ENCODE results near the gene PTRHD1.

Gene PTRHD1

DNA sequence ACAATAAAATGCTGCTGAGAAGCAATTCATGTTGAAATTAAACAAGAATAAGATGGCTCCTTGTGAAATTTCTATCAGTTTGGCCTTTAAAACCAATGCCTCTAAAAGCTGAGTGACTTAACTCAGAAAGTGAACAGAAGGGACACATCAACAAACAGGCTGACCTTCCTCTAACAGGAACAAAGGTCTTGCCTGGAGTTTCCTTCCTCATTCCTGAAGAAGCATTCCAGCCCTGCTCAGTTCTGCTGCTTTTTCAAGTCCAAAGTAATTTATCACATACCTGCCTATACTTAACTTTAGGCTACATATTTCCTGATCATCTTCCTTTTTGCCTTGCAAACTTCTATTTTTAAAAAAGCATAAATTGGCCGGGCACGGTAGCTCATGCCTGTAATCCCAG lies 14.1 kb downstream of the PTRHD1 start:
- Histone ChIP-seq H3K36me3 (replicated peaks; ENCODE audit: low read depth, low read length) (peaks cover 2% of the 10 kb centered on the region), H3K9me3 (ENCODE audit: insufficient read depth, low read length) (no peaks in the 10 kb centered on the region), H3K4me2 (ENCODE audit: low read length) (no peak overlapping the region), H3K4me1 (ENCODE audit: low read length) (no peaks in the 10 kb centered on the region), H4K20me1 (ENCODE audit: insufficient read depth, low read length) (no peaks in the 10 kb centered on the region), H3K27me3 (ENCODE audit: low read depth, low read length) (no peaks in the 10 kb centered on the region), H2AFZ (ENCODE audit: low read depth, low read length) (no peak overlapping the region), H3K4me3 (ENCODE audit: low read length) (no peak overlapping the region), H3K27ac (ENCODE audit: low read length) (no peak overlapping the region), H3K9ac (ENCODE audit: low read length) (no peak overlapping the region), H3K79me2 (ENCODE audit: low read length) (no peaks in the 10 kb centered on the region)
- TF ChIP-seq, protein P1, sequence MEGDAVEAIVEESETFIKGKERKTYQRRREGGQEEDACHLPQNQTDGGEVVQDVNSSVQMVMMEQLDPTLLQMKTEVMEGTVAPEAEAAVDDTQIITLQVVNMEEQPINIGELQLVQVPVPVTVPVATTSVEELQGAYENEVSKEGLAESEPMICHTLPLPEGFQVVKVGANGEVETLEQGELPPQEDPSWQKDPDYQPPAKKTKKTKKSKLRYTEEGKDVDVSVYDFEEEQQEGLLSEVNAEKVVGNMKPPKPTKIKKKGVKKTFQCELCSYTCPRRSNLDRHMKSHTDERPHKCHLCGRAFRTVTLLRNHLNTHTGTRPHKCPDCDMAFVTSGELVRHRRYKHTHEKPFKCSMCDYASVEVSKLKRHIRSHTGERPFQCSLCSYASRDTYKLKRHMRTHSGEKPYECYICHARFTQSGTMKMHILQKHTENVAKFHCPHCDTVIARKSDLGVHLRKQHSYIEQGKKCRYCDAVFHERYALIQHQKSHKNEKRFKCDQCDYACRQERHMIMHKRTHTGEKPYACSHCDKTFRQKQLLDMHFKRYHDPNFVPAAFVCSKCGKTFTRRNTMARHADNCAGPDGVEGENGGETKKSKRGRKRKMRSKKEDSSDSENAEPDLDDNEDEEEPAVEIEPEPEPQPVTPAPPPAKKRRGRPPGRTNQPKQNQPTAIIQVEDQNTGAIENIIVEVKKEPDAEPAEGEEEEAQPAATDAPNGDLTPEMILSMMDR (IDR thresholded peaks at IDR 0.05; ENCODE audit: low read depth, low read length): no peak
- TF ChIP-seq EZH2phosphoT487 (IDR thresholded peaks at IDR 0.05; ENCODE audit: low read depth): no peak

DNA sequence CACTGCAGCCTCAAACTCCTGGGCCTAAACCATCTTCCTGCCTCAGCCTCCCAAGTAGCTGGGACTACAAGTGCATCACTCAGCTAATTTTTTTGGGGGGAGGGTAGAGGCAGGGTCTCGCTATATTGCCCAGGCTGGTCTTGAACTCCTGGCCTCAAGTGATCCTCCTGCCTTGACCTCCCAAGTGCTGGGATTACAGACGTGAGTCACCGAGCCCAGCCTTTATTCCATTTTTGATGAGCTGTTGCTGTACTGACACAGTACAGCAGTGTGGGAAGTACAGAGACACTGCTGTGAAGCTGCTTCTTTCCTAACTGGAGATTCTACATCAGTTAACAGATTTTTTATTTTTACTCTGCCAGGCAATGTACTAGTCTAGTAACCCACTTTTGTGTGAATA lies 18.8 kb downstream of the PTRHD1 start:
- Histone ChIP-seq H3K36me3 (replicated peaks; ENCODE audit: low read depth, low read length) (peaks cover 5% of the 10 kb centered on the region), H3K27me3 (ENCODE audit: low read depth, low read length) (no peaks in the 10 kb centered on the region), H3K27ac (ENCODE audit: low read length) (no peak overlapping the region), H3K9ac (ENCODE audit: low read length) (no peak overlapping the region), H3K4me1 (ENCODE audit: low read length) (no peaks in the 10 kb centered on the region), H3K4me2 (ENCODE audit: low read length) (no peak overlapping the region), H2AFZ (ENCODE audit: low read depth, low read length) (no peak overlapping the region), H3K4me3 (ENCODE audit: low read length) (no peak overlapping the region), H4K20me1 (ENCODE audit: insufficient read depth, low read length) (no peaks in the 10 kb centered on the region), H3K79me2 (ENCODE audit: low read length) (no peaks in the 10 kb centered on the region), H3K9me3 (ENCODE audit: insufficient read depth, low read length) (no peaks in the 10 kb centered on the region)
- TF ChIP-seq, protein P1 (IDR thresholded peaks at IDR 0.05; ENCODE audit: low read depth, low read length): no peak
- TF ChIP-seq EZH2phosphoT487 (IDR thresholded peaks at IDR 0.05; ENCODE audit: low read depth): no peak

DNA sequence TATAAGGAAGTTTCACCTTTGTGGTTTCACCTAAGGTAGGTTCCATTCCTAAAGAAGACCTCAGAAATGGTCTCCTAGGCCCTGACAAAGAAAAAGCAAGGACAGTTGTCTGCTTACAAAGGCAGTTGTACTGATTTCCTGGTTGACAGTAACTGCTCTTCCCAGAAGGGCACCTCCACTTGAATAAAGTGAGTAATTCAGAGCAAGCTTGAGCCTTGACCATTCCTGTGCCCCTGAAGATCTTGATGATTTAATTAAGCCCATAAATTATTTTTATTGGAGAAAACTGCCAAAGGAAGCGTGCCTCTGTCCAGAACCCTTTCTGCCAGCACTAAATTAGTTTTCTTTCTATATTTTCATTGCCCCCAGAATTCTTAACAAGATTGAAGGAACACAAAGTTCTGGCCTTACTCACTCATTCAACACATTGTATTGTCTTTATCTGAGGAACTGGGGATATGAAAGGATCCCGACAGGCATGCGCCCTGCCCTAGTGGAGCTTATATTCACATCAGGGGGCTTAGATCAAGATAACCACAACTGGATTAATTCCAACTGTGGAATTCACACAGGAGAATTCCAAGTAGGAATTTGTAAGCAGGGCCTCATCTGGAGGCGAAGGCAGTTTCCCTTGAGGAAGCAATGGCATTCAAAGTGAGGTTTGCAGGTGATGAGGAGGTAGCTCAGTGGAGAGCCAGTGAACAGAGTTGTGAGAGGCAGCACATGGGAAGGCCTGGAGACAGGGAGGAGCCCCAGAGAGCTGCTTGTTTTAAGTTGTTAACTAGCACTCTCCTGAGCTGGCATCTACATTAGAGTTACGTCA lies 21.2 kb downstream of the PTRHD1 start:
- Histone ChIP-seq H3K27ac (ENCODE audit: low read length) (no peak overlapping the region), H3K4me1 (ENCODE audit: low read length) (peaks cover 1% of the 10 kb centered on the region), H3K79me2 (ENCODE audit: low read length) (no peaks in the 10 kb centered on the region), H3K9me3 (ENCODE audit: insufficient read depth, low read length) (no peaks in the 10 kb centered on the region), H3K4me3 (ENCODE audit: low read length) (no peak overlapping the region), H3K27me3 (ENCODE audit: low read depth, low read length) (no peaks in the 10 kb centered on the region), H3K9ac (ENCODE audit: low read length) (no peak overlapping the region), H3K4me2 (ENCODE audit: low read length) (no peak overlapping the region), H3K36me3 (replicated peaks; ENCODE audit: low read depth, low read length) (peaks cover 10% of the 10 kb centered on the region), H4K20me1 (ENCODE audit: insufficient read depth, low read length) (no peaks in the 10 kb centered on the region), H2AFZ (ENCODE audit: low read depth, low read length) (no peak overlapping the region)
- TF ChIP-seq EZH2phosphoT487 (IDR thresholded peaks at IDR 0.05; ENCODE audit: low read depth): no peak
- TF ChIP-seq, protein P1 (IDR thresholded peaks at IDR 0.05; ENCODE audit: low read depth, low read length): no peak

DNA sequence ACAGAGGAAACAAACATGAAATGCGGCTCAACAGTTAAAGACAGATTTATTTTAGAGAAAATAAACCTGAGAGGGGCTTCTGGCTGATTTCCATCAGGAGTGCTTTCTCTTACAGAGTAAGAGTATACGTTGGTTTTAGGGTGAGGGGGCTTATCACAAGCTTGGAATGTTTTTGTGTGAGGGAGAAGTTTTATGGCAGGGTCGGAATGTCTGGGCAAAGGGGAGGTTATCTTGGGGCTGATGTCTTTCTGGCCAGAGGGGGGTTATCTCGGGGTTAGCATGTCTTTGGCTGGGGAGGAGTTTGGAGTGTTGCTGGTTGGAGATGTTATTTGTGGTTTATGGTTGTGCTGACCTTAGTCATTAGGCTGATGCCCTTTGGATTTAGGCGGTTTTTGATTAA lies 22.1 kb downstream of the PTRHD1 start:
- Histone ChIP-seq H4K20me1 (ENCODE audit: insufficient read depth, low read length) (no peaks in the 10 kb centered on the region), H3K9ac (ENCODE audit: low read length) (no peak overlapping the region), H3K36me3 (replicated peaks; ENCODE audit: low read depth, low read length) (peaks cover 10% of the 10 kb centered on the region), H3K27ac (ENCODE audit: low read length) (no peak overlapping the region), H3K4me2 (ENCODE audit: low read length) (no peak overlapping the region), H2AFZ (ENCODE audit: low read depth, low read length) (no peak overlapping the region), H3K4me3 (ENCODE audit: low read length) (no peak overlapping the region), H3K4me1 (ENCODE audit: low read length) (peaks cover 10% of the 10 kb centered on the region), H3K27me3 (ENCODE audit: low read depth, low read length) (no peaks in the 10 kb centered on the region), H3K79me2 (ENCODE audit: low read length) (no peaks in the 10 kb centered on the region), H3K9me3 (ENCODE audit: insufficient read depth, low read length) (no peaks in the 10 kb centered on the region)
- TF ChIP-seq, protein P1 (IDR thresholded peaks at IDR 0.05; ENCODE audit: low read depth, low read length): no peak
- no peak for TF ChIP-seq EZH2phosphoT487 (IDR thresholded peaks at IDR 0.05; ENCODE audit: low read depth)

Measured in OCI-LY3 (cell line).